ENCODE measurements around the gene GATA3. TPM values are rescaled to one million over a fixed set of nuclear protein-coding genes. Genes with fewer than 3 reads are reported as not detected.

Gene GATA3
- total and polyA plus RNA-seq, 9 of the 15 experiments (the other 6 are each of a cell fraction or from before 2014, with no cell fraction given): 0.01 to 0.24 (median 0.09) TPM; not detected in 6

- intact Hi-C loops (cut with micrococcal nuclease): no loop called here
- CTCF ChIA-PET (ENCODE audit: low intra/inter-chr PET ratio): no interaction called here
- Histone ChIP-seq H4K20me1 (replicated peaks; ENCODE audit: control insufficient read depth, insufficient read depth, low read length) (no peaks in the 10 kb centered on the region), H3K9me1 (ENCODE audit: control insufficient read depth, insufficient read depth, low read length) (no peaks in the 10 kb centered on the region), H3K4me3 (no peak overlapping the region), H3K9me3 (replicated peaks; ENCODE audit: control insufficient read depth, insufficient read depth, low read depth, low read length) (no peaks in the 10 kb centered on the region), H2AFZ (ENCODE audit: low read depth, low read length) (no peak overlapping the region), H3K36me3 (ENCODE audit: control insufficient read depth, insufficient read depth, low read length) (no peaks in the 10 kb centered on the region), H3K79me2 (ENCODE audit: control insufficient read depth, insufficient read depth, low read length) (no peaks in the 10 kb centered on the region), H3K4me2 (ENCODE audit: insufficient read depth, low read length) (no peak overlapping the region), H3K27me3 (ENCODE audit: control insufficient read depth in 2 of 2, insufficient read depth in 2 of 2, low read length in 2 of 2) (peaks cover 26 to 44% of the 10 kb centered on the region in 2 experiments; a peak in 4 of 5 replicates), H3K9ac (ENCODE audit: insufficient read depth in 1 of 2, low read depth in 2 of 2, low read length in 2 of 2) (no peak overlapping the region), H3K4me1 (replicated peaks in 1 of 2; ENCODE audit: control insufficient read depth in 2 of 2, insufficient read depth in 2 of 2, low read length in 2 of 2) (peaks cover 0 to 2% of the 10 kb centered on the region in 2 experiments; a peak in 1 of 5 replicates), H3K27ac (ENCODE audit: extremely low read depth, low read depth, low read length) (no peak overlapping the region)
- 0% methylated on average over 2 of the region's 2 CpGs for WGBS (ENCODE audit: insufficient coverage, low coverage, missing lambda C conversion rate)
- TF ChIP-seq, protein P1, sequence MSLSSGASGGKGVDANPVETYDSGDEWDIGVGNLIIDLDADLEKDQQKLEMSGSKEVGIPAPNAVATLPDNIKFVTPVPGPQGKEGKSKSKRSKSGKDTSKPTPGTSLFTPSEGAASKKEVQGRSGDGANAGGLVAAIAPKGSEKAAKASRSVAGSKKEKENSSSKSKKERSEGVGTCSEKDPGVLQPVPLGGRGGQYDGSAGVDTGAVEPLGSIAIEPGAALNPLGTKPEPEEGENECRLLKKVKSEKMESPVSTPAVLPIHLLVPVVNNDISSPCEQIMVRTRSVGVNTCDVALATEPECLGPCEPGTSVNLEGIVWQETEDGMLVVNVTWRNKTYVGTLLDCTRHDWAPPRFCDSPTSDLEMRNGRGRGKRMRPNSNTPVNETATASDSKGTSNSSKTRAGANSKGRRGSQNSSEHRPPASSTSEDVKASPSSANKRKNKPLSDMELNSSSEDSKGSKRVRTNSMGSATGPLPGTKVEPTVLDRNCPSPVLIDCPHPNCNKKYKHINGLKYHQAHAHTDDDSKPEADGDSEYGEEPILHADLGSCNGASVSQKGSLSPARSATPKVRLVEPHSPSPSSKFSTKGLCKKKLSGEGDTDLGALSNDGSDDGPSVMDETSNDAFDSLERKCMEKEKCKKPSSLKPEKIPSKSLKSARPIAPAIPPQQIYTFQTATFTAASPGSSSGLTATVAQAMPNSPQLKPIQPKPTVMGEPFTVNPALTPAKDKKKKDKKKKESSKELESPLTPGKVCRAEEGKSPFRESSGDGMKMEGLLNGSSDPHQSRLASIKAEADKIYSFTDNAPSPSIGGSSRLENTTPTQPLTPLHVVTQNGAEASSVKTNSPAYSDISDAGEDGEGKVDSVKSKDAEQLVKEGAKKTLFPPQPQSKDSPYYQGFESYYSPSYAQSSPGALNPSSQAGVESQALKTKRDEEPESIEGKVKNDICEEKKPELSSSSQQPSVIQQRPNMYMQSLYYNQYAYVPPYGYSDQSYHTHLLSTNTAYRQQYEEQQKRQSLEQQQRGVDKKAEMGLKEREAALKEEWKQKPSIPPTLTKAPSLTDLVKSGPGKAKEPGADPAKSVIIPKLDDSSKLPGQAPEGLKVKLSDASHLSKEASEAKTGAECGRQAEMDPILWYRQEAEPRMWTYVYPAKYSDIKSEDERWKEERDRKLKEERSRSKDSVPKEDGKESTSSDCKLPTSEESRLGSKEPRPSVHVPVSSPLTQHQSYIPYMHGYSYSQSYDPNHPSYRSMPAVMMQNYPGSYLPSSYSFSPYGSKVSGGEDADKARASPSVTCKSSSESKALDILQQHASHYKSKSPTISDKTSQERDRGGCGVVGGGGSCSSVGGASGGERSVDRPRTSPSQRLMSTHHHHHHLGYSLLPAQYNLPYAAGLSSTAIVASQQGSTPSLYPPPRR (CRISPR knock-in tag; IDR thresholded peaks at IDR 0.05; ENCODE audit: borderline replicate concordance): no peak
- TF ChIP-seq NCOA4 (IDR thresholded peaks at IDR 0.05; ENCODE audit: partially characterized antibody) (no peak), KHSRP (IDR thresholded peaks at IDR 0.05) (no peak), RBM22 (IDR thresholded peaks at IDR 0.05; ENCODE audit: low read depth, low read length, poor library complexity, severe bottlenecking) (no peak), ZNF668 (CRISPR knock-in tag; IDR thresholded peaks at IDR 0.05) (no peak)
- TF ChIP-seq, protein P2, sequence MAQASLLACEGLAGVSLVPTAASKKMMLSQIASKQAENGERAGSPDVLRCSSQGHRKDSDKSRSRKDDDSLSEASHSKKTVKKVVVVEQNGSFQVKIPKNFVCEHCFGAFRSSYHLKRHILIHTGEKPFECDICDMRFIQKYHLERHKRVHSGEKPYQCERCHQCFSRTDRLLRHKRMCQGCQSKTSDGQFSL (CRISPR knock-in tag; IDR thresholded peaks at IDR 0.05): no peak
- TF ChIP-seq, protein P2 (tag; IDR thresholded peaks at IDR 0.05): no peak
- in situ Hi-C loops (cut with MboI): no loop called here
- no peak for ATAC-seq
- no peak for DNase-seq (ENCODE audit: extremely low read depth in 1 of 4, low spot score in 3 of 4)
- no peak for FAIRE-seq
- POLR2A ChIA-PET: no interaction called here
- BruUV-seq (replicated peaks): no TSS peak
Measured at GRCh38 chr10:8066797-8067196, 12.3 kb downstream of the GATA3 start.
